Breast epithelium (tissue), 4 donors: ENCODE results near the gene RASGEF1B. TPM values are rescaled to one million over a fixed set of nuclear protein-coding genes. Genes with fewer than 3 reads are reported as not detected.

ENCODE experiments used
- DNase-seq, 2 donors: peaks; one replicate each; pipeline ENCODE4 v3.0.0-alpha.2; 2019; ENCODE audit warnings: low spot score in 2 of 2
- H3K27ac ChIP-seq, 2 donors: fragments of 200-600 bp; sonication (generic) in 1 of 2; one replicate each; pipeline ENCODE4 v1.5.1; 2016 to 2019; ENCODE audit warnings: mild to moderate bottlenecking in 1 of 2
- H3K27me3 ChIP-seq, 2 donors: fragments of 200-600 bp; sonication (generic) in 1 of 2; one replicate each; pipeline versions ENCODE4 v1.5.1 to v1.6.0; 2017 to 2019; ENCODE audit warnings: control low read depth in 1 of 2, mild to moderate bottlenecking in 1 of 2
- H3K36me3 ChIP-seq: fragments of 200-600 bp; one replicate; pipeline ENCODE4 v1.5.1; 2019
- H3K4me1 ChIP-seq, 2 donors: fragments of 200-600 bp; sonication (generic); one replicate each; pipeline ENCODE4 v1.5.1; 2016 to 2019; ENCODE audit warnings: control low read depth in 1 of 2
- H3K4me3 ChIP-seq, 3 donors: fragments of 200-600 bp; sonication (generic); 1 replicate in 2 of 3; 2 replicates in 1 of 3; pipeline ENCODE4 v1.5.1; 2016 to 2019; ENCODE audit warnings: mild to moderate bottlenecking in 3 of 3, moderate library complexity in 2 of 3
- H3K9me3 ChIP-seq, 2 donors: fragments of 200-600 bp; sonication (generic) in 1 of 2; one replicate each; pipeline ENCODE4 v1.5.1; 2016 to 2019; ENCODE audit warnings: control low read depth in 1 of 2
- CTCF ChIP-seq, 3 donors: fragments of 450-650 bp; IDR thresholded peaks; one replicate each; pipeline ENCODE4 v1.5.1; 2016 to 2017; ENCODE audit warnings: antibody characterized with exemption in 3 of 3, mild to moderate bottlenecking in 3 of 3, moderate library complexity in 3 of 3
- POLR2A ChIP-seq: fragments of 450-650 bp; IDR thresholded peaks from one replicate; pipeline ENCODE4 v1.6.1; 2016; ENCODE audit warnings: antibody characterized with exemption, mild to moderate bottlenecking, moderate library complexity
- POLR2AphosphoS5 ChIP-seq, 3 donors: sonication (generic); formaldehyde crosslinking; IDR thresholded peaks; one replicate each; pipeline ENCODE4 v1.6.1; 2017; ENCODE audit warnings: antibody characterized with exemption in 3 of 3
- intact Hi-C: fragments of 100-400 bp; cut with DNase I; formaldehyde crosslinking; loops from one replicate; pipeline ENCODE4 v1.15.1; 2023; ENCODE audit warnings: low total_unique reads
- total RNA-seq, 3 donors: library from RNA; depleted of rRNA; stranded (reverse); fragments of >200 nt; gene quantifications; one replicate each; pipeline ENCODE4 v1.1.0, GENCODE V29; 2016

Gene RASGEF1B
- total RNA-seq, 3 donors from 2014 or later: 16.4 to 45.8 (median 25.0) TPM

GRCh38 chr4:81470456-81471297, 1.0 kb downstream of the RASGEF1B start:
- DNase-seq: peak in 1 of 2 donors; percentile 37
- Histone ChIP-seq H3K9me3 (no peaks in the 10 kb centered on the region), H3K4me3 (peak overlapping the region; percentile 81 to 95 (median 85)), H3K27ac (peak overlapping the region; percentile 92 to 94), H3K27me3 (no peaks in the 10 kb centered on the region), H3K4me1 (peaks cover 0 to 20% of the 10 kb centered on the region in 2 donors), H3K36me3 (no peaks in the 10 kb centered on the region)
- intact Hi-C loops: loop anchor here (10.0 kb wide), 1 partner anchor 374 kb away; no protein-coding TSS in a partner anchor
- no peak for TF ChIP-seq POLR2A
- TF ChIP-seq POLR2AphosphoS5 (IDR thresholded peaks at IDR 0.05): peak in 1 of 3 donors; percentile 43

- intact Hi-C loops: loop anchor here (10.0 kb wide), 1 partner anchor 375 kb away; no protein-coding TSS in a partner anchor
- no peaks in the 10 kb centered on the region for H3K36me3 ChIP-seq
- no peaks in the 10 kb centered on the region for H3K27me3 ChIP-seq
- H3K9me3 ChIP-seq: no peaks in the 10 kb centered on the region
- peak overlapping the region; percentile 92 to 94 for H3K27ac ChIP-seq
- H3K4me1 ChIP-seq: peaks cover 0 to 20% of the 10 kb centered on the region in 2 donors
- no peak for DNase-seq
- peak overlapping the region; percentile 81 to 95 (median 85) for H3K4me3 ChIP-seq
- no peak for TF ChIP-seq CTCF (IDR thresholded peaks at IDR 0.05)
- TF ChIP-seq POLR2AphosphoS5 (IDR thresholded peaks at IDR 0.05): no peak
- TF ChIP-seq POLR2A: no peak
Measured at GRCh38 chr4:81469781-81470455, 1.8 kb downstream of the RASGEF1B start.

GRCh38 chr4:81468678-81469077, 3.0 kb downstream of the RASGEF1B start:
- no peak for TF ChIP-seq POLR2A
- TF ChIP-seq POLR2AphosphoS5 (IDR thresholded peaks at IDR 0.05): no peak
- no peak for TF ChIP-seq CTCF (IDR thresholded peaks at IDR 0.05)
- no peak overlapping the region for H3K4me3 ChIP-seq
- intact Hi-C loops: no loop called here
- H3K4me1 ChIP-seq: peaks cover 0 to 20% of the 10 kb centered on the region in 2 donors
- no peak for DNase-seq
- H3K27me3 ChIP-seq: no peaks in the 10 kb centered on the region
- no peaks in the 10 kb centered on the region for H3K36me3 ChIP-seq
- H3K27ac ChIP-seq: no peak overlapping the region
- no peaks in the 10 kb centered on the region for H3K9me3 ChIP-seq

GRCh38 chr4:81467672-81467964, 4.1 kb downstream of the RASGEF1B start:
- no peak for DNase-seq
- H3K4me3 ChIP-seq: no peak overlapping the region
- H3K27me3 ChIP-seq: no peaks in the 10 kb centered on the region
- no peak overlapping the region for H3K27ac ChIP-seq
- no peaks in the 10 kb centered on the region for H3K9me3 ChIP-seq
- intact Hi-C loops: no loop called here
- H3K4me1 ChIP-seq: peaks cover 0 to 17% of the 10 kb centered on the region in 2 donors
- H3K36me3 ChIP-seq: no peaks in the 10 kb centered on the region
- TF ChIP-seq POLR2AphosphoS5 (IDR thresholded peaks at IDR 0.05) (no peak), POLR2A (no peak), CTCF (IDR thresholded peaks at IDR 0.05) (no peak)

- H3K36me3 ChIP-seq: no peaks in the 10 kb centered on the region
- no peaks in the 10 kb centered on the region for H3K9me3 ChIP-seq
- DNase-seq: no peak
- peaks cover 0 to 13% of the 10 kb centered on the region in 2 donors for H3K4me1 ChIP-seq
- no peaks in the 10 kb centered on the region for H3K27me3 ChIP-seq
- TF ChIP-seq CTCF (IDR thresholded peaks at IDR 0.05) (peak; percentile 72 to 94 (median 91)), POLR2A (no peak)
- H3K27ac ChIP-seq: no peak overlapping the region
- H3K4me3 ChIP-seq: no peak overlapping the region
- intact Hi-C loops: no loop called here
Measured at GRCh38 chr4:81466841-81467671, 4.7 kb downstream of the RASGEF1B start.
